Brain microvascular endothelial cell (primary cell): Measurements from ENCODE around the gene SFMBT2.
"Not testable (repeated sequence)": the region's sequence is repeated elsewhere in the genome, so short reads cannot be mapped to it uniquely, and the experiment has no call there.

Source experiments
- DNase-seq: peaks from one replicate; pipeline ENCODE4 v3.0.0-alpha.2; 2020
- H3K27ac ChIP-seq: fragments of 250-450 bp; sonication (Bioruptor Pico); 2 replicates; pipeline ENCODE4 v1.5.1; 2020; ENCODE audit warnings: mild to moderate bottlenecking, moderate library complexity
- H3K27me3 ChIP-seq: fragments of 250-450 bp; sonication (Bioruptor Pico); replicated peaks from 2 replicates; pipeline ENCODE4 v1.5.1; 2020; ENCODE audit warnings: mild to moderate bottlenecking
- H3K36me3 ChIP-seq: fragments of 250-450 bp; sonication (Bioruptor Pico); replicated peaks from 2 replicates; pipeline ENCODE4 v1.5.1; 2020; ENCODE audit warnings: mild to moderate bottlenecking
- H3K4me3 ChIP-seq: 2 replicates; pipeline ENCODE4 v1.5.1; 2011; ENCODE audit warnings: low read depth, mild to moderate bottlenecking, control low read depth, low read length, moderate library complexity
- CTCF ChIP-seq: IDR thresholded peaks from 2 replicates; pipeline ENCODE4 v1.5.1; 2011; ENCODE audit warnings: low read depth, mild to moderate bottlenecking, moderate library complexity, low read length, control low read depth, inconsistent platforms; ENCODE audit errors: missing control alignments
- in situ Hi-C: cut with HindIII; loops from 2 replicates; pipeline ENCODE4 v1.10.0; 2017; ENCODE audit warnings: low sequenced_read_pairs, low pct_ligation_motif_present

Gene SFMBT2

DNA sequence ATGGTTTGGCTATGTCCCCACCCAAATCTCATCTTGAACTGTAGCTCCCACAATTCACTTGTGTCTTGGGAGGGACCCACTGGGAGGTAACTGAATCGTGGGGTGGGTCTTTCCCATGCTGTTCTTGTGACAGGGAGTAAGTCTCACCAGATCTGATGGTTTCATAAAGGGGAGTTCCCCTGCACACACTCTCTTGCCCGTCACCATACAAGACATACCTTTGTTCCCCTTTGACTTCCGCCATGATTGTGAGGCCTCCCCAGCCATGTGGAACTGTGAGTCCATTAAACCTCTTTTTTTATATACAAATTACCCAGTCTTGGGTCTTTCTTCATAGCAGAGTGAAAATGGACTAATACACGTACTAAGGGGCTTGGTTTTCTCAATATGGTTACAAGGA lies 106.7 kb downstream of the SFMBT2 start:
- no peak for DNase-seq
- Histone ChIP-seq H3K27ac (no peak overlapping the region), H3K36me3 (no peaks in the 10 kb centered on the region), H3K27me3 (no peaks in the 10 kb centered on the region), H3K4me3 (no peak overlapping the region)
- TF ChIP-seq CTCF, result no peak
- in situ Hi-C loops, result no loop called here

DNA sequence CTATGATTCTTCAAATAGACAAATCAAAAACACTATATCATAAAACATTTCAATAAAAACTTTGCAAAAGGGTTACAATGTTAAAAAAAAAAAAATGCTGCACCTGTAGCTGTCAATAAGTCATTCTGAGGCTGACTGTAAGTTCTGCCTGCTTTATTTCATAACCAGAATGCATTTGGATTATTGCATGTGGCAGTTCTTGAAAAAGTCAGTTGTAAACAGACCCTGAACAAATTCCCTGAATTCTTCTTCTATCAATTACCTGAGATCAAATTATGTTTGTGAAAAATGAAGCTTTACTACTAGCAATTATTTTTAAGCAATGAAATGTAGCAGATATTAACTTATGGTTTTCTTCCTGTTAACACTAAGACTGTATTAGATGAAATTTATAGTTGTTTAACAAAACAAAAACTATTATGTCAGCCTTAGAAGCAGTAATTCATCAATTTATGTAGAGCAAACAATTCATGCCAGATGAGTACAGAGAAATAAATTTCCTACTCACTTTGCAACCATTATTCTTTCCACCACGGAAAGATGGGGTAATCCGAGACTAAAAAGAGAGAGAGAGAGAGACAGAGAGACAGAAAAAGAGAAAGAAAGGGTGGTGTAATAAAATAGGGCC lies 107.8 kb downstream of the SFMBT2 start:
- H3K27me3 ChIP-seq, result no peaks in the 10 kb centered on the region
- H3K4me3 ChIP-seq, result no peak overlapping the region
- no peak overlapping the region for H3K27ac ChIP-seq
- TF ChIP-seq CTCF, result no peak
- in situ Hi-C loops, result no loop called here
- DNase-seq, result no peak
- H3K36me3 ChIP-seq, result no peaks in the 10 kb centered on the region

GRCh38 chr10:7302392-7302906 lies 108.4 kb downstream of the SFMBT2 start:
- no peak overlapping the region for H3K4me3 ChIP-seq
- no peak for DNase-seq
- TF ChIP-seq CTCF, result no peak
- no peaks in the 10 kb centered on the region for H3K27me3 ChIP-seq
- in situ Hi-C loops, result no loop called here
- H3K36me3 ChIP-seq, result no peaks in the 10 kb centered on the region
- H3K27ac ChIP-seq, result no peak overlapping the region

GRCh38 chr10:7301006-7301778 lies 109.6 kb downstream of the SFMBT2 start:
- H3K27me3 ChIP-seq, result no peaks in the 10 kb centered on the region
- no peak for DNase-seq
- TF ChIP-seq CTCF, result peak; percentile 35
- H3K27ac ChIP-seq, result no peak overlapping the region
- no peak overlapping the region for H3K4me3 ChIP-seq
- H3K36me3 ChIP-seq, result no peaks in the 10 kb centered on the region
- in situ Hi-C loops, result no loop called here

GRCh38 chr10:7300384-7300971 lies 110.4 kb downstream of the SFMBT2 start:
- no peaks in the 10 kb centered on the region for H3K36me3 ChIP-seq
- in situ Hi-C loops, result no loop called here
- no peak for DNase-seq
- no peak overlapping the region for H3K4me3 ChIP-seq
- no peak overlapping the region for H3K27ac ChIP-seq
- H3K27me3 ChIP-seq, result no peaks in the 10 kb centered on the region
- TF ChIP-seq CTCF, result no peak

- H3K4me3 ChIP-seq, H3K27me3 ChIP-seq, H3K36me3 ChIP-seq, H3K27ac ChIP-seq, in situ Hi-C loops, DNase-seq: not testable (repeated sequence)
These were observed 111.1 kb downstream of the SFMBT2 start for GRCh38 chr10:7299601-7300325.
